Esophagus squamous epithelium (tissue), 4 donors: ENCODE data around the gene NR2F1-AS1.

Experiments
- POLR2A ChIP-seq, 4 donors: fragments of 450-650 bp; IDR thresholded peaks; one replicate each; pipeline ENCODE4 v1.6.1; 2017; ENCODE audit warnings: antibody characterized with exemption in 4 of 4, mild to moderate bottlenecking in 4 of 4, moderate library complexity in 3 of 4
- TF ChIP-seq, protein P1 (sequence below), 6 experiments: fragments of 450-650 bp in 4 of 6; fragments of 200-600 bp in 2 of 6; sonication (generic) in 2 of 6; IDR thresholded peaks; one replicate each; pipeline ENCODE4 v1.5.1; 2016 to 2019; ENCODE audit warnings: antibody characterized with exemption in 6 of 6, mild to moderate bottlenecking in 4 of 6, moderate library complexity in 4 of 6

DNA sequence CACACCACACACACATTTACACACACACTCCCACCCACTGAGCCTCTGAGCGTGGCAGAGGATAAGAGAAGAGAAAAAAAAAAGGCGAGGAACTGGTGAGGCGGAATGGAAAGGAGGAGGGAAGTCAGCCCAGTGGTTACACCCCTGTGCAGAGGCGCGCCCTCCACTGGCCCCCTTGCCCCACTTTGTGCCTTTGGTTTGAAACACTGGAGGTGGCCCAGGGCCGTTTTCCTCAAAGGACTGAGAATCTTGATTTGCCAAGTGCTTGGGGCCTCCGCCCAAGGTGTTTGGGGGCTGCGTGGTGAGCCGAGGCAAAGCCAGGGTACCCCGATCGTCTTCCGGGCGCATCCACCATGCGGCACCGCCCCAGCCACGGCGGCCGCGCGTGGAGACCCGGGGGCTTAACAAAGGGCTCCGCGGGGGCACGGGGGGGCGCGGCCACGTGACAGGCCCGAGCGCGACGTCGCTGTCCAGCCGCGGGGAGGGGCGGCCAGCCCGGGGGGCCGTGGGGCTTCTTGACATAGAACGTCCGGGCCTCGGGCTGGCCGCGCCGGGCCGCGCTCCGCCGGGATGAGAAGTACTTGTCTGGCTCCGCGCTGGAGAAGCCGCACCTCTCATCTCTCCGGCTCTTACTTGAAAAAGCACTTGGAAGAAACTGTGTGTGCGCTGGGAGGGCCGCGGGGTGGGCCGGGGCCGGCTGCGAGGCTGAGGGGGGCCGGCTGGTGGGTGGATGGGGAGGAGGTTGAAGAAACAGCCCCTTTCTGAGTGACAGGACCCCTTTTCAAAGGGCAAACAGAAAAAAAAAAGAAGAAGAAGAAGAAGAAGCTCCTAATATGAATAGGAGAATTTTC, 23.0 kb upstream of the NR2F1-AS1 start:
- TF ChIP-seq, protein P1, sequence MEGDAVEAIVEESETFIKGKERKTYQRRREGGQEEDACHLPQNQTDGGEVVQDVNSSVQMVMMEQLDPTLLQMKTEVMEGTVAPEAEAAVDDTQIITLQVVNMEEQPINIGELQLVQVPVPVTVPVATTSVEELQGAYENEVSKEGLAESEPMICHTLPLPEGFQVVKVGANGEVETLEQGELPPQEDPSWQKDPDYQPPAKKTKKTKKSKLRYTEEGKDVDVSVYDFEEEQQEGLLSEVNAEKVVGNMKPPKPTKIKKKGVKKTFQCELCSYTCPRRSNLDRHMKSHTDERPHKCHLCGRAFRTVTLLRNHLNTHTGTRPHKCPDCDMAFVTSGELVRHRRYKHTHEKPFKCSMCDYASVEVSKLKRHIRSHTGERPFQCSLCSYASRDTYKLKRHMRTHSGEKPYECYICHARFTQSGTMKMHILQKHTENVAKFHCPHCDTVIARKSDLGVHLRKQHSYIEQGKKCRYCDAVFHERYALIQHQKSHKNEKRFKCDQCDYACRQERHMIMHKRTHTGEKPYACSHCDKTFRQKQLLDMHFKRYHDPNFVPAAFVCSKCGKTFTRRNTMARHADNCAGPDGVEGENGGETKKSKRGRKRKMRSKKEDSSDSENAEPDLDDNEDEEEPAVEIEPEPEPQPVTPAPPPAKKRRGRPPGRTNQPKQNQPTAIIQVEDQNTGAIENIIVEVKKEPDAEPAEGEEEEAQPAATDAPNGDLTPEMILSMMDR (IDR thresholded peaks at IDR 0.05): no peak
- TF ChIP-seq POLR2A (IDR thresholded peaks at IDR 0.05): no peak
